T-helper 1 cell treated with Interleukin-12 subunit alpha and Interleukin-12 subunit beta and Interleukin-4 antibody, amounts not matched to agents 30 μg/mL and 1 μg/mL, for 36 hours (primary cell): Measurements from ENCODE around the gene HADHA.
"Not testable (repeated sequence)": the region's sequence is repeated elsewhere in the genome, so short reads cannot be mapped to it uniquely, and the experiment has no call there.

ENCODE experiments used
- H3K27ac Mint-ChIP-seq: one replicate; pipeline ENCODE4 v1.8.0; 2021; ENCODE audit warnings: mild to moderate bottlenecking, mixed read lengths
- H3K27me3 Mint-ChIP-seq: one replicate; pipeline ENCODE4 v1.8.0; 2021; ENCODE audit warnings: low read depth, mixed read lengths
- H3K36me3 Mint-ChIP-seq: one replicate; pipeline ENCODE4 v1.8.0; 2021; ENCODE audit warnings: low read depth, mixed read lengths
- H3K4me1 Mint-ChIP-seq: one replicate; pipeline ENCODE4 v1.8.0; 2021; ENCODE audit warnings: low read depth, mixed read lengths
- H3K4me3 Mint-ChIP-seq: one replicate; pipeline ENCODE4 v1.8.0; 2021; ENCODE audit warnings: mild to moderate bottlenecking, moderate library complexity, mixed read lengths
- H3K9me3 Mint-ChIP-seq: one replicate; pipeline ENCODE4 v1.8.0; 2021; ENCODE audit warnings: mixed read lengths

HADHA gene

GRCh38 chr2:26168785-26169184 lies 75.6 kb downstream of the HADHA start:
- Mint-ChIP-seq H3K27me3 (peaks cover 26% of the 10 kb centered on the region), H3K4me3 (no peak overlapping the region), H3K36me3 (no peaks in the 10 kb centered on the region), H3K4me1 (peaks cover 5% of the 10 kb centered on the region), H3K27ac (no peak overlapping the region), H3K9me3 (no peaks in the 10 kb centered on the region)

- not testable (repeated sequence) for H3K27ac Mint-ChIP-seq, H3K4me3 Mint-ChIP-seq, H3K36me3 Mint-ChIP-seq, H3K9me3 Mint-ChIP-seq, H3K4me1 Mint-ChIP-seq
- peaks cover 17% of the 10 kb centered on the region for H3K27me3 Mint-ChIP-seq
Observed at GRCh38 chr2:26166541-26166940, 77.9 kb downstream of the HADHA start.

GRCh38 chr2:26165403-26165802 lies 79.0 kb downstream of the HADHA start:
- Mint-ChIP-seq H3K4me1 (no peaks in the 10 kb centered on the region), H3K9me3 (no peaks in the 10 kb centered on the region), H3K27ac (no peak overlapping the region), H3K36me3 (no peaks in the 10 kb centered on the region), H3K4me3 (no peak overlapping the region), H3K27me3 (peaks cover 10% of the 10 kb centered on the region)

GRCh38 chr2:26164641-26165211 lies 79.7 kb downstream of the HADHA start:
- Mint-ChIP-seq H3K9me3 (no peaks in the 10 kb centered on the region), H3K27ac (no peak overlapping the region), H3K4me3 (no peak overlapping the region), H3K4me1 (no peaks in the 10 kb centered on the region), H3K27me3 (peaks cover 12% of the 10 kb centered on the region), H3K36me3 (no peaks in the 10 kb centered on the region)

GRCh38 chr2:26164231-26164630 lies 80.2 kb downstream of the HADHA start:
- Mint-ChIP-seq H3K4me1 (no peaks in the 10 kb centered on the region), H3K27ac (no peak overlapping the region), H3K9me3 (no peaks in the 10 kb centered on the region), H3K27me3 (peaks cover 7% of the 10 kb centered on the region), H3K36me3 (no peaks in the 10 kb centered on the region), H3K4me3 (no peak overlapping the region)

GRCh38 chr2:26162963-26163362 lies 81.5 kb downstream of the HADHA start:
- no peak overlapping the region for H3K27ac Mint-ChIP-seq
- no peak overlapping the region for H3K4me3 Mint-ChIP-seq
- H3K36me3 Mint-ChIP-seq = no peaks in the 10 kb centered on the region
- no peaks in the 10 kb centered on the region for H3K4me1 Mint-ChIP-seq
- H3K9me3 Mint-ChIP-seq = no peaks in the 10 kb centered on the region
- H3K27me3 Mint-ChIP-seq = peaks cover 7% of the 10 kb centered on the region

GRCh38 chr2:26161926-26162325 lies 82.5 kb downstream of the HADHA start:
- no peak overlapping the region for H3K27ac Mint-ChIP-seq
- no peaks in the 10 kb centered on the region for H3K9me3 Mint-ChIP-seq
- no peaks in the 10 kb centered on the region for H3K4me1 Mint-ChIP-seq
- H3K4me3 Mint-ChIP-seq = no peak overlapping the region
- no peaks in the 10 kb centered on the region for H3K36me3 Mint-ChIP-seq
- H3K27me3 Mint-ChIP-seq = peaks cover 7% of the 10 kb centered on the region

- Mint-ChIP-seq H3K27ac (no peak overlapping the region), H3K36me3 (no peaks in the 10 kb centered on the region), H3K4me1 (no peaks in the 10 kb centered on the region), H3K4me3 (no peak overlapping the region), H3K27me3 (peaks cover 26% of the 10 kb centered on the region), H3K9me3 (no peaks in the 10 kb centered on the region)
Observed at GRCh38 chr2:26157580-26157979, 86.9 kb downstream of the HADHA start.

- Mint-ChIP-seq H3K4me1 (no peaks in the 10 kb centered on the region), H3K36me3 (no peaks in the 10 kb centered on the region), H3K9me3 (no peaks in the 10 kb centered on the region), H3K27ac (no peak overlapping the region), H3K27me3 (peaks cover 42% of the 10 kb centered on the region), H3K4me3 (no peak overlapping the region)
Observed at GRCh38 chr2:26150243-26150642, 94.2 kb downstream of the HADHA start.

GRCh38 chr2:26148501-26148900 lies 95.9 kb downstream of the HADHA start:
- Mint-ChIP-seq H3K36me3 (no peaks in the 10 kb centered on the region), H3K4me1 (peaks cover 2% of the 10 kb centered on the region), H3K9me3 (no peaks in the 10 kb centered on the region), H3K4me3 (no peak overlapping the region), H3K27me3 (peaks cover 31% of the 10 kb centered on the region), H3K27ac (no peak overlapping the region)

GRCh38 chr2:26144953-26145680 lies 99.3 kb downstream of the HADHA start:
- peaks cover 2% of the 10 kb centered on the region for H3K4me1 Mint-ChIP-seq
- H3K27me3 Mint-ChIP-seq = peaks cover 12% of the 10 kb centered on the region
- H3K4me3 Mint-ChIP-seq = no peak overlapping the region
- H3K27ac Mint-ChIP-seq = no peak overlapping the region
- H3K36me3 Mint-ChIP-seq = no peaks in the 10 kb centered on the region
- H3K9me3 Mint-ChIP-seq = no peaks in the 10 kb centered on the region

GRCh38 chr2:26144031-26144430 lies 100.4 kb downstream of the HADHA start:
- Mint-ChIP-seq H3K27ac (no peak overlapping the region), H3K4me3 (no peak overlapping the region), H3K4me1 (peaks cover 2% of the 10 kb centered on the region), H3K27me3 (peaks cover 9% of the 10 kb centered on the region), H3K36me3 (no peaks in the 10 kb centered on the region), H3K9me3 (no peaks in the 10 kb centered on the region)

GRCh38 chr2:26141145-26141769 lies 103.2 kb downstream of the HADHA start:
- H3K27ac Mint-ChIP-seq = no peak overlapping the region
- H3K9me3 Mint-ChIP-seq = no peaks in the 10 kb centered on the region
- no peaks in the 10 kb centered on the region for H3K36me3 Mint-ChIP-seq
- no peak overlapping the region for H3K4me3 Mint-ChIP-seq
- peaks cover 3% of the 10 kb centered on the region for H3K27me3 Mint-ChIP-seq
- peaks cover 2% of the 10 kb centered on the region for H3K4me1 Mint-ChIP-seq
